GM12878 (cell line): ENCODE measurements around the gene LRP1B.

Source experiments
- CREM ChIP-seq: IDR thresholded peaks from 2 replicates; pipeline ENCODE4 v1.6.1; 2014; ENCODE audit warnings: antibody characterized with exemption, low read depth
- EP300 ChIP-seq, 2 experiments: fragments of 150-350 bp in 1 of 2; IDR thresholded peaks; 2 replicates each; pipeline ENCODE4 v1.6.1; 2011 to 2012; ENCODE audit warnings: low read depth in 2 of 2, low read length in 2 of 2, borderline replicate concordance in 1 of 2, improper control_type of control experiment in 1 of 2, inconsistent platforms in 1 of 2; ENCODE audit not compliant: control insufficient read depth in 1 of 2
- EZH2 ChIP-seq: IDR thresholded peaks from 2 replicates; pipeline ENCODE4 v1.6.1; 2012; ENCODE audit warnings: low read depth, mild to moderate bottlenecking, control low read depth, inconsistent platforms, low read length, borderline replicate concordance; ENCODE audit not compliant: control insufficient read depth
- IRF4 ChIP-seq: IDR thresholded peaks from 2 replicates; pipeline ENCODE4 v1.6.1; 2011; ENCODE audit warnings: low read depth, low read length
- JUNB ChIP-seq: IDR thresholded peaks from 2 replicates; pipeline ENCODE4 v1.6.1; 2016; ENCODE audit warnings: antibody characterized with exemption, mild to moderate bottlenecking
- JUND ChIP-seq: IDR thresholded peaks from 2 replicates; pipeline ENCODE4 v1.6.1; 2012; ENCODE audit warnings: low read depth, mild to moderate bottlenecking, low read length, improper control_type of control experiment, moderate library complexity
- POLR2AphosphoS2 ChIP-seq: IDR thresholded peaks from 2 replicates; pipeline ENCODE4 v1.6.1; 2011; ENCODE audit warnings: low read depth, mild to moderate bottlenecking, low read length, improper control_type of control experiment, moderate library complexity
- POLR2AphosphoS5 ChIP-seq: IDR thresholded peaks from 2 replicates; pipeline ENCODE4 v1.6.1; 2011; ENCODE audit warnings: mild to moderate bottlenecking, low read length, inconsistent platforms
- RAD21 ChIP-seq: IDR thresholded peaks from 2 replicates; pipeline ENCODE4 v1.6.1; 2011; ENCODE audit warnings: mild to moderate bottlenecking, low read depth, low read length, moderate library complexity; ENCODE audit not compliant: insufficient read depth
- RFX5 ChIP-seq: IDR thresholded peaks from 2 replicates; pipeline ENCODE4 v1.6.1; 2011; ENCODE audit warnings: low read depth, low read length, improper control_type of control experiment
- TARDBP ChIP-seq: IDR thresholded peaks from 2 replicates; pipeline ENCODE4 v1.6.1; 2016; ENCODE audit warnings: borderline replicate concordance
- TF ChIP-seq, protein P1 (sequence below): IDR thresholded peaks from 2 replicates; pipeline ENCODE4 v1.6.1; 2011; ENCODE audit warnings: low read depth, mild to moderate bottlenecking, low read length, moderate library complexity, borderline replicate concordance; ENCODE audit errors: extremely low read depth
- TF ChIP-seq, protein P2 (sequence below), 3 experiments: IDR thresholded peaks in 2 of 3; conservative IDR thresholded peaks in 1 of 3; 2 replicates each; pipeline ENCODE4 v1.5.1; 2011; ENCODE audit warnings: low read depth in 3 of 3, low read length in 3 of 3, mild to moderate bottlenecking in 3 of 3, control low read depth in 2 of 3, moderate library complexity in 2 of 3, inconsistent platforms in 1 of 3, mixed read lengths in 1 of 3; ENCODE audit not compliant: control insufficient read depth in 2 of 3, insufficient read depth in 1 of 3; ENCODE audit errors: extremely low read depth in 1 of 3

DNA sequence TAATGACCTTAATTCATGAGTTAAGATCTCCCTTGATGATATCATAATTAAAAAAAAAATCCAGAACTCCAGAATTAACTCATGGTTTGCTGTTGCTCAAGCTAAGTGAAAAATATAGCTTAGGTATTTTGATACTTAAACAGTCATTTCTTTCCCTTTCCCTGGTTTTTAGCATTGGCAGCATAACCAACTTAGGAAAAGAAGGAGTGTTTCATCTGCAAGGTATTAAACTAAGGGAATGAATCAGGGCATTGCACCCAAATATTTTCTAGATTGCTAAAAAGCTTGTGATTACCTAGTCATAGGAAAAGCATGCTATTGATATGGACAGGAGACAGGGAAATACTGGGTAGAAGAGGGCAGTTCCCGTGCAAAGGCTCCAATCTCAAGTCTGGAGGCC is 207.2 kb downstream of the LRP1B start:
- TF ChIP-seq POLR2AphosphoS5 (no peak), RAD21 (no peak), EP300 (IDR thresholded peaks at IDR 0.05; ENCODE audit: borderline replicate concordance in 1 of 2, control insufficient read depth in 1 of 2, low read depth in 2 of 2, low read length in 2 of 2) (no peak), CREM (no peak), JUND (no peak), TARDBP (no peak), POLR2AphosphoS2 (no peak), JUNB (no peak), EZH2 (no peak), IRF4 (no peak), RFX5 (no peak)
- TF ChIP-seq, protein P1, sequence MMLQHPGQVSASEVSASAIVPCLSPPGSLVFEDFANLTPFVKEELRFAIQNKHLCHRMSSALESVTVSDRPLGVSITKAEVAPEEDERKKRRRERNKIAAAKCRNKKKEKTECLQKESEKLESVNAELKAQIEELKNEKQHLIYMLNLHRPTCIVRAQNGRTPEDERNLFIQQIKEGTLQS, result no peak
- TF ChIP-seq, protein P2, sequence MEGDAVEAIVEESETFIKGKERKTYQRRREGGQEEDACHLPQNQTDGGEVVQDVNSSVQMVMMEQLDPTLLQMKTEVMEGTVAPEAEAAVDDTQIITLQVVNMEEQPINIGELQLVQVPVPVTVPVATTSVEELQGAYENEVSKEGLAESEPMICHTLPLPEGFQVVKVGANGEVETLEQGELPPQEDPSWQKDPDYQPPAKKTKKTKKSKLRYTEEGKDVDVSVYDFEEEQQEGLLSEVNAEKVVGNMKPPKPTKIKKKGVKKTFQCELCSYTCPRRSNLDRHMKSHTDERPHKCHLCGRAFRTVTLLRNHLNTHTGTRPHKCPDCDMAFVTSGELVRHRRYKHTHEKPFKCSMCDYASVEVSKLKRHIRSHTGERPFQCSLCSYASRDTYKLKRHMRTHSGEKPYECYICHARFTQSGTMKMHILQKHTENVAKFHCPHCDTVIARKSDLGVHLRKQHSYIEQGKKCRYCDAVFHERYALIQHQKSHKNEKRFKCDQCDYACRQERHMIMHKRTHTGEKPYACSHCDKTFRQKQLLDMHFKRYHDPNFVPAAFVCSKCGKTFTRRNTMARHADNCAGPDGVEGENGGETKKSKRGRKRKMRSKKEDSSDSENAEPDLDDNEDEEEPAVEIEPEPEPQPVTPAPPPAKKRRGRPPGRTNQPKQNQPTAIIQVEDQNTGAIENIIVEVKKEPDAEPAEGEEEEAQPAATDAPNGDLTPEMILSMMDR (IDR thresholded peaks at IDR 0.05 in 2 of 3, conservative IDR thresholded peaks at IDR 0.05 in 1 of 3; ENCODE audit: control insufficient read depth in 2 of 3, extremely low read depth in 1 of 3, insufficient read depth in 1 of 3, low read depth in 3 of 3, low read length in 3 of 3), result no peak
